Measurements from ENCODE around the gene COX20. TPM values are rescaled to one million over a fixed set of nuclear protein-coding genes. Genes with fewer than 3 reads are reported as not detected.

COX20 gene
- total and polyA plus RNA-seq, 2 of the 8 experiments (the other 6 are each of a cell fraction or from before 2014, with no cell fraction given) = 17.5 to 28.8 TPM

DNA sequence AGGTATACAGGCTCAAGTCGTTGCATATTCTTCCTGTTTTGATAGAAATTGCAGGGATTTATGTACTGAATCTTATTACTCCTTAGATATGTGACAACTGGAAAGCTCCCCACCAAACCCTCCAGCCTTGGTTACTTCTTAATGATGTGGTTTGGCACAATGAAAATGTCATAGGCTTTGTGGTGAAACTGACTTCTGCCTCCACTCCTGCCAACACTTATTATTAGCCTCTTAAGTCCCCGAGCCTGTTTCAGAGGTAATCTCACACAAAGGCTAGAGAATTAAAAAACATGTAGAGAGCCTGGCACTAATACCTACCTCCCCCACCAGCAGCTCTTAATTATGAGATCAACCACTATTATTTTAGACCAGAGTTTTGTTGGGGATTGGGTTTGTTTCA lies 4.2 kb downstream of the COX20 start (continued):
- TF ChIP-seq, protein P1, sequence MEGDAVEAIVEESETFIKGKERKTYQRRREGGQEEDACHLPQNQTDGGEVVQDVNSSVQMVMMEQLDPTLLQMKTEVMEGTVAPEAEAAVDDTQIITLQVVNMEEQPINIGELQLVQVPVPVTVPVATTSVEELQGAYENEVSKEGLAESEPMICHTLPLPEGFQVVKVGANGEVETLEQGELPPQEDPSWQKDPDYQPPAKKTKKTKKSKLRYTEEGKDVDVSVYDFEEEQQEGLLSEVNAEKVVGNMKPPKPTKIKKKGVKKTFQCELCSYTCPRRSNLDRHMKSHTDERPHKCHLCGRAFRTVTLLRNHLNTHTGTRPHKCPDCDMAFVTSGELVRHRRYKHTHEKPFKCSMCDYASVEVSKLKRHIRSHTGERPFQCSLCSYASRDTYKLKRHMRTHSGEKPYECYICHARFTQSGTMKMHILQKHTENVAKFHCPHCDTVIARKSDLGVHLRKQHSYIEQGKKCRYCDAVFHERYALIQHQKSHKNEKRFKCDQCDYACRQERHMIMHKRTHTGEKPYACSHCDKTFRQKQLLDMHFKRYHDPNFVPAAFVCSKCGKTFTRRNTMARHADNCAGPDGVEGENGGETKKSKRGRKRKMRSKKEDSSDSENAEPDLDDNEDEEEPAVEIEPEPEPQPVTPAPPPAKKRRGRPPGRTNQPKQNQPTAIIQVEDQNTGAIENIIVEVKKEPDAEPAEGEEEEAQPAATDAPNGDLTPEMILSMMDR (IDR thresholded peaks at IDR 0.05; ENCODE audit: control extremely low read depth in 1 of 3, insufficient read depth in 1 of 3, low read depth in 1 of 3, low read length in 3 of 3) = no peak

All from H1 (cell line).